CD4-positive, alpha-beta memory T cell (primary cell): ENCODE measurements around the gene COASY. TPM values are rescaled to one million over a fixed set of nuclear protein-coding genes. Genes with fewer than 3 reads are reported as not detected.
"Not testable (repeated sequence)": the region's sequence is repeated elsewhere in the genome, so short reads cannot be mapped to it uniquely, and the experiment has no call there.

Experiments
- CTCF ChIA-PET: fragments of 350-600 bp; sonication (Branson Sonifier 250); formaldehyde crosslinking; loops from one replicate; lab custom pipeline; 2021; ENCODE audit warnings: inconsistent platforms; ENCODE audit not compliant: partially characterized antibody; lab: Charles Lee
- POLR2A ChIA-PET: fragments of 350-600 bp; sonication (Branson Sonifier 250); formaldehyde crosslinking; loops from one replicate; lab custom pipeline; 2021; ENCODE audit not compliant: partially characterized antibody; lab: Charles Lee
- DNase-seq, 5 donors: peaks; one replicate each; pipeline versions ENCODE4 v3.0.0 to v3.0.0-alpha.2; 2020 to 2022; ENCODE audit warnings: mixed read lengths in 1 of 5
- H3K27ac ChIP-seq: one replicate; pipeline ENCODE4 v1.7.0; 2013; ENCODE audit warnings: low read depth, low read length
- H3K27me3 ChIP-seq: 2 replicates; pipeline ENCODE4 v1.7.0; 2013; ENCODE audit warnings: mild to moderate bottlenecking, low read length, moderate library complexity; ENCODE audit not compliant: insufficient read depth
- H3K36me3 ChIP-seq: 2 replicates; pipeline ENCODE4 v1.7.0; 2013; ENCODE audit warnings: mild to moderate bottlenecking, low read length, moderate library complexity; ENCODE audit not compliant: insufficient read depth
- H3K4me1 ChIP-seq: 2 replicates; pipeline ENCODE4 v1.7.0; 2013; ENCODE audit warnings: mild to moderate bottlenecking, low read length, moderate library complexity; ENCODE audit not compliant: insufficient read depth
- H3K4me3 ChIP-seq, 2 donors: one replicate each; pipeline ENCODE4 v1.7.0; 2013; ENCODE audit warnings: low read length in 2 of 2, mild to moderate bottlenecking in 1 of 2
- H3K9me3 ChIP-seq, 2 donors: one replicate each; pipeline ENCODE4 v1.7.0; 2013; ENCODE audit warnings: low read length in 2 of 2, control low read depth in 1 of 2; ENCODE audit not compliant: control insufficient read depth in 1 of 2
- H3K27ac Mint-ChIP-seq, 7 donors: one replicate each; pipeline ENCODE4 v1.8.0; 2020 to 2021; ENCODE audit warnings: mixed read lengths in 7 of 7, mild to moderate bottlenecking in 6 of 7, inconsistent platforms in 3 of 7, moderate library complexity in 3 of 7
- H3K27me3 Mint-ChIP-seq, 2 donors: one replicate each; pipeline ENCODE4 v1.8.0; 2020 to 2021; ENCODE audit warnings: mixed read lengths in 2 of 2
- H3K36me3 Mint-ChIP-seq, 2 donors: one replicate each; pipeline ENCODE4 v1.8.0; 2020 to 2021; ENCODE audit warnings: mixed read lengths in 2 of 2, inconsistent platforms in 1 of 2, mild to moderate bottlenecking in 1 of 2
- H3K4me1 Mint-ChIP-seq, 4 donors: one replicate each; pipeline ENCODE4 v1.8.0; 2020 to 2021; ENCODE audit warnings: mixed read lengths in 4 of 4, mild to moderate bottlenecking in 1 of 4
- H3K4me3 Mint-ChIP-seq, 8 donors: one replicate each; pipeline ENCODE4 v1.8.0; 2020 to 2021; ENCODE audit warnings: mixed read lengths in 8 of 8, mild to moderate bottlenecking in 7 of 8, moderate library complexity in 6 of 8, inconsistent platforms in 3 of 8
- H3K9me3 Mint-ChIP-seq, 8 donors: one replicate each; pipeline ENCODE4 v1.8.0; 2020 to 2021; ENCODE audit warnings: mixed read lengths in 8 of 8, mild to moderate bottlenecking in 5 of 8, inconsistent platforms in 3 of 8, moderate library complexity in 1 of 8
- intact Hi-C: fragments of 100-400 bp; cut with micrococcal nuclease; formaldehyde crosslinking; loops from one replicate; pipeline ENCODE4 v1.15.1; 2023
- polyA plus RNA-seq, 2 donors: library from polyadenylated mRNA; unstranded; fragments of 300-500 nt; fragmentation: Illumina TruSeq; gene quantifications; one replicate each; pipeline ENCODE4 v1.2.3, GENCODE V29; 2021
- total RNA-seq, 2 experiments: library from RNA; stranded (reverse); gene quantifications; one replicate each; pipeline ENCODE4 v1.2.3, GENCODE V29; 2021

The COASY gene
- total and polyA plus RNA-seq, 4 experiments from 2014 or later: 44.6 to 71.1 (median 65.6) TPM

- Histone ChIP-seq H3K27ac (no peak overlapping the region), H3K36me3 (no peaks in the 10 kb centered on the region), H3K9me3 (no peaks in the 10 kb centered on the region), H3K4me3 (peak overlapping the region in 1 of 2 donors; percentile 49), H3K4me1 (peaks cover 24% of the 10 kb centered on the region), H3K27me3 (no peaks in the 10 kb centered on the region)
- Mint-ChIP-seq H3K9me3 (no peaks in the 10 kb centered on the region), H3K27ac (peak overlapping the region in 5 of 7 donors; percentile 70 to 94 (median 82)), H3K4me1 (peaks cover 12 to 51% (median 24%) of the 10 kb centered on the region in 4 donors), H3K36me3 (no peaks in the 10 kb centered on the region), H3K4me3 (peak overlapping the region; percentile 33 to 92 (median 91)), H3K27me3 (no peaks in the 10 kb centered on the region)
- ChIA-PET POLR2A (interaction anchor here (0.6 to 3.0 kb wide), 7 partner anchors 12 to 658 kb away, joined by 3 to 35 read pairs (median 8); partner anchors contain the start of genes MLX, NAGLU, PSMC3IP and VPS25), CTCF (interaction anchor here (1.1 kb wide), 1 partner anchor 23 kb away, joined by 3 read pairs; no protein-coding TSS in a partner anchor)
- no peak for DNase-seq
- intact Hi-C loops: no loop called here
Observed at GRCh38 chr17:42553161-42553818, 8.7 kb upstream of the COASY start.

DNA sequence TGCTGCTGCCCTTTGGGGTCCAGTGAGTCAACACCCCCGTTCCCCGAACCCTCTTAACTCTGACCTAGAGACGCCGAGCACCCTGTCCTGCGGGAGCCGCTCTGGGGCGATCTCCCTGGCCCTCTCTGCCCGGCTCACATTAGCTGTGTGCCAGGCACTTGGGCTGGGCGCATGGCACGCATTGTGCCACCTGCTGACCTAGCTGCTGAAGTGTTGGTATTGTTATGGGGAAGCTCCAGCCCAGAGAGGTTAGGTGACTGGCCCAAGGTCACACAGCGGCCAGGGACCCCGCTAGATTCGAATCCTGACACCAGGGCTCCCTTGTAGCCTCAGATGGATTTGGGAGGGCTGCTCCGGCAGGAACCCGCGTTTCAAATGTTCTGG lies 8.1 kb upstream of the COASY start:
- Histone ChIP-seq H3K27ac (peak overlapping the region; percentile 77), H3K4me3 (peak overlapping the region; percentile 49 to 69), H3K36me3 (no peaks in the 10 kb centered on the region), H3K4me1 (peaks cover 18% of the 10 kb centered on the region), H3K9me3 (no peaks in the 10 kb centered on the region), H3K27me3 (no peaks in the 10 kb centered on the region)
- Mint-ChIP-seq H3K9me3 (no peaks in the 10 kb centered on the region), H3K4me3 (peak overlapping the region; percentile 86 to 92 (median 91)), H3K27ac (peak overlapping the region; percentile 67 to 94 (median 79)), H3K36me3 (no peaks in the 10 kb centered on the region), H3K27me3 (no peaks in the 10 kb centered on the region), H3K4me1 (peaks cover 11 to 49% (median 22%) of the 10 kb centered on the region in 4 donors)
- intact Hi-C loops: loop anchor here (1.0 to 2.0 kb wide), 3 partner anchors 8 to 23 kb away; partner anchors contain the start of genes COASY, NAGLU and PSMC3IP
- ChIA-PET POLR2A (interaction anchor here (0.6 to 3.0 kb wide), 11 partner anchors 10 to 659 kb away, joined by 3 to 35 read pairs (median 8); partner anchors contain the start of genes MLX, NAGLU, PSMC3IP and RETREG3), CTCF (interaction anchor here (1.1 to 1.5 kb wide), 2 partner anchors 24 to 25 kb away, joined by 3 to 6 read pairs; no protein-coding TSS in a partner anchor)
- DNase-seq: peak in 1 of 5 donors; percentile 25

DNA sequence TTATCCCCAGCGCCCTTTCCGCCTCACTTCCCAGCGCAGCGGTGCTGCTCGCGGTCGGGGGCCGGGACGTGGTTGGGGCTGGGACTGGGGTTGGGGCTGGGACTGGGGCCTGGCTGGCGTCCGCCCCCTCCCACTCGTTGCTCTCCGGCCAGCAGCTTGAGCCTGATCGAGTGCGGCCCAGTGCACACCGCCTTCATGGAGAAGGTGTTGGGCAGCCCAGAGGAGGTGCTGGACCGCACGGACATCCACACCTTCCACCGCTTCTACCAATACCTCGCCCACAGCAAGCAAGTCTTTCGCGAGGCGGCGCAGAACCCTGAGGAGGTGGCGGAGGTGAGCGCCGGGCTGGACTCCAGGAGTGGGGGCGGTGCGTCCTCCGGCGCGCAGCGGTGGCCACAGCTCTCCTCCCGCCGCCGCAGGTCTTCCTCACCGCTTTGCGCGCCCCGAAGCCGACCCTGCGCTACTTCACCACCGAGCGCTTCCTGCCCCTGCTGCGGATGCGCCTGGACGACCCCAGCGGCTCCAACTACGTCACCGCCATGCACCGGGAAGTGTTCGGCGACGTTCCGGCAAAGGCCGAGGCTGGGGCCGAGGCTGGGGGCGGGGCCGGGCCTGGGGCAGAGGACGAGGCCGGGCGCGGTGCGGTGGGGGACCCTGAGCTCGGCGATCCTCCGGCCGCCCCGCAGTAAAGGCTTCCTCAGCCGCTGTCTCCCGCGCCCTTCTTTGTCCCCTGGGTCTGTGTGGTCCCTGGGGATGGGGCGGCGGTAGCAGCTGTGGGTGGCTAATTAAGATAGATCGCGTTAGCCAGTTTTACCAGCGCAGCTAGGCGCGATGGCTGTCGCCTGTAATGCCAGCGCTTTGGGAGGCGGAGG lies 7.5 kb upstream of the COASY start:
- peak overlapping the region; percentile 79 to 94 (median 93) for H3K27ac Mint-ChIP-seq
- no peaks in the 10 kb centered on the region for H3K9me3 ChIP-seq
- intact Hi-C loops: loop anchor here (1.0 to 2.0 kb wide), 3 partner anchors 8 to 22 kb away; partner anchors contain the start of genes COASY, NAGLU and PSMC3IP
- no peaks in the 10 kb centered on the region for H3K27me3 ChIP-seq
- no peaks in the 10 kb centered on the region for H3K9me3 Mint-ChIP-seq
- ChIA-PET CTCF (interaction anchor here (0.8 to 1.5 kb wide), 5 partner anchors 9 to 29 kb away, joined by 3 to 6 read pairs (median 3); no protein-coding TSS in a partner anchor), POLR2A (interaction anchor here (0.6 to 3.0 kb wide), 15 partner anchors 11 to 432 kb away, joined by 3 to 35 read pairs (median 4); partner anchors contain the start of genes MLX, NAGLU, PSMC3IP and RETREG3)
- H3K4me1 ChIP-seq: peaks cover 17% of the 10 kb centered on the region
- peak overlapping the region; percentile 77 for H3K27ac ChIP-seq
- H3K4me1 Mint-ChIP-seq: peaks cover 10 to 43% (median 19%) of the 10 kb centered on the region in 4 donors
- no peaks in the 10 kb centered on the region for H3K36me3 ChIP-seq
- H3K27me3 Mint-ChIP-seq: no peaks in the 10 kb centered on the region
- DNase-seq: peak; percentile 68 to 80 (median 74)
- peak overlapping the region; percentile 86 to 92 (median 91) for H3K4me3 Mint-ChIP-seq
- H3K4me3 ChIP-seq: peak overlapping the region; percentile 49 to 69
- no peaks in the 10 kb centered on the region for H3K36me3 Mint-ChIP-seq

DNA sequence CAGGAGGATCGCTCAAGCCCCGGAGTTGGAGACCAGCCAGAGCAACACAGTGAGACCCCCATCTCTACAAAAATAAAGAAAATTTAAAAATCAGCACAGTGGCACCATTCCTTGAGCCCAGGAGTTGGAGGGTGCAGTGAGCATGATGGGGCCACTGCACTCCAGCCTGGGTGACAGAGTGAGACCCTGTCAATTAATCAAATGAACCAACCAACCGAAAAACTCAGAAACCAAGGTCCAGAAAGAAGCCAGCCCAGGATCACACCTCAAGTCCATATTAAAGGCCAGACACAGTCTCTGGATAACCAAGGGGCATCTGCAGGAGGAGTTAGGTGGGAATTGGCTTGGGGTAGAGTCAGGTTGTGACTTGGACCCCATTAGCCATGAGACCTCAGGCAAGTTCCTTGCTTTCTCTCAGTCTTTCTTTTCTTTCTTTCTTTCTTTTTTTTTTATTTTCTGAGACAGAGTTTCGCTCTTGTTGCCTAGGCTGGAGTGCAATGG lies 6.8 kb upstream of the COASY start:
- Mint-ChIP-seq H3K27ac (peak overlapping the region; percentile 79 to 94 (median 93)), H3K9me3 (no peaks in the 10 kb centered on the region), H3K4me3 (peak overlapping the region; percentile 86 to 92 (median 91)), H3K27me3 (no peaks in the 10 kb centered on the region), H3K4me1 (peaks cover 10 to 43% (median 22%) of the 10 kb centered on the region in 4 donors), H3K36me3 (no peaks in the 10 kb centered on the region)
- no peak for DNase-seq
- Histone ChIP-seq H3K9me3 (no peaks in the 10 kb centered on the region), H3K4me1 (peaks cover 17% of the 10 kb centered on the region), H3K4me3 (peak overlapping the region in 1 of 2 donors; percentile 49), H3K27ac (peak overlapping the region; percentile 77), H3K36me3 (no peaks in the 10 kb centered on the region), H3K27me3 (no peaks in the 10 kb centered on the region)
- intact Hi-C loops: loop anchor here (2.0 kb wide), 2 partner anchors 18 to 22 kb away; partner anchors contain the start of genes NAGLU and PSMC3IP
- CTCF ChIA-PET: interaction anchor here (0.9 to 1.5 kb wide), 3 partner anchors 11 to 28 kb away, joined by 3 to 6 read pairs (median 4); no protein-coding TSS in a partner anchor
- POLR2A ChIA-PET: interaction anchor here (0.6 to 3.0 kb wide), 12 partner anchors 10 to 431 kb away, joined by 3 to 35 read pairs (median 7); partner anchors contain the start of genes MLX, NAGLU, PSMC3IP and RETREG3

GRCh38 chr17:42555961-42556617 lies 5.9 kb upstream of the COASY start:
- H3K4me3 Mint-ChIP-seq: peak overlapping the region in 3 of 8 donors; percentile 49 to 92 (median 58)
- H3K27me3 ChIP-seq, DNase-seq, H3K4me3 ChIP-seq, H3K36me3 ChIP-seq, H3K27me3 Mint-ChIP-seq, H3K36me3 Mint-ChIP-seq, H3K9me3 ChIP-seq, CTCF ChIA-PET, H3K9me3 Mint-ChIP-seq, H3K27ac ChIP-seq: not testable (repeated sequence)
- peak overlapping the region in 3 of 7 donors; percentile 10 to 79 (median 78) for H3K27ac Mint-ChIP-seq
- intact Hi-C loops: loop anchor here (2.0 kb wide), 2 partner anchors 19 to 21 kb away; partner anchors contain the start of genes NAGLU and PSMC3IP
- POLR2A ChIA-PET: interaction anchor here (2.1 kb wide), 1 partner anchor 53 kb away, joined by 10 read pairs; the partner anchor contains the start of genes RETREG3 and TUBG1
- H3K4me1 ChIP-seq: peaks cover 17% of the 10 kb centered on the region
- H3K4me1 Mint-ChIP-seq: peaks cover 9 to 38% (median 18%) of the 10 kb centered on the region in 4 donors

- no peaks in the 10 kb centered on the region for H3K27me3 Mint-ChIP-seq
- H3K9me3 ChIP-seq: no peaks in the 10 kb centered on the region
- H3K4me3 Mint-ChIP-seq: peak overlapping the region in 1 of 8 donors; percentile 50
- no peaks in the 10 kb centered on the region for H3K27me3 ChIP-seq
- H3K4me1 ChIP-seq: peaks cover 36% of the 10 kb centered on the region
- peaks cover 2% of the 10 kb centered on the region for H3K36me3 ChIP-seq
- CTCF ChIA-PET: interaction anchor here (1.6 to 2.0 kb wide), 2 partner anchors 11 to 19 kb away, joined by 4 to 9 read pairs; partner anchors contain the start of gene PSMC3IP
- H3K36me3 Mint-ChIP-seq: peaks cover 0 to 10% of the 10 kb centered on the region in 2 donors
- peaks cover 0 to 2% (median 0%) of the 10 kb centered on the region in 8 donors for H3K9me3 Mint-ChIP-seq
- peak overlapping the region in 1 of 7 donors; percentile 96 for H3K27ac Mint-ChIP-seq
- H3K4me3 ChIP-seq: no peak overlapping the region
- no peak for DNase-seq
- POLR2A ChIA-PET: interaction anchor here (1.0 to 1.2 kb wide), 2 partner anchors 8 to 18 kb away, joined by 3 read pairs; no protein-coding TSS in a partner anchor
- peaks cover 14 to 51% (median 37%) of the 10 kb centered on the region in 4 donors for H3K4me1 Mint-ChIP-seq
- H3K27ac ChIP-seq: no peak overlapping the region
- intact Hi-C loops: no loop called here
Observed at GRCh38 chr17:42559075-42559474, 2.9 kb upstream of the COASY start.
